PC-3 (cell line): ENCODE measurements around the gene C1orf198. TPM values are rescaled to one million over a fixed set of nuclear protein-coding genes. Genes with fewer than 3 reads are reported as not detected.

Experiments
- ATAC-seq: fragments of 200-7000 bp; cut with Tn5 transposase; 2 replicates; pipeline ENCODE4 v1.9.1; 2020; ENCODE audit warnings: mild to moderate bottlenecking, moderate library complexity
- BruUV-seq: library from RNA; stranded (reverse); fragments of 400-500 nt; replicated peaks from 2 replicates; lab custom pipeline; 2021; lab: Mats Ljungman, UMichigan
- CTCF ChIA-PET: fragments of 300-600 bp; sonication (Branson Sonifier 250); formaldehyde crosslinking; loops from one replicate; lab custom pipeline; 2022; ENCODE audit warnings: antibody characterized with exemption; lab: Charles Lee
- POLR2A ChIA-PET: fragments of 300-600 bp; sonication (Branson Sonifier 250); formaldehyde crosslinking; loops from one replicate; lab custom pipeline; 2022; ENCODE audit warnings: antibody characterized with exemption; ENCODE audit not compliant: unreplicated experiment; lab: Charles Lee
- DNase-seq: peaks from one replicate; pipeline ENCODE4 v3.0.0-alpha.2; 2015
- H2AFZ ChIP-seq: fragments of 300-600 bp; sonication (generic); 2 replicates; pipeline ENCODE4 v1.6.0; 2016; ENCODE audit warnings: antibody characterized with exemption, low read length
- H3F3A ChIP-seq: fragments of 300-600 bp; sonication (generic); one replicate; pipeline ENCODE4 v1.6.0; 2017; ENCODE audit warnings: antibody characterized with exemption, low read length, control low read depth, mild to moderate bottlenecking; ENCODE audit not compliant: unreplicated experiment
- H3K27ac ChIP-seq: fragments of 300-600 bp; sonication (generic); 2 replicates; pipeline ENCODE4 v1.5.1; 2016; ENCODE audit warnings: mild to moderate bottlenecking, low read length
- H3K27me3 ChIP-seq: fragments of 300-600 bp; sonication (generic); 2 replicates; pipeline ENCODE4 v1.6.1; 2016; ENCODE audit warnings: low read length, mixed read lengths
- H3K36me3 ChIP-seq: fragments of 300-600 bp; sonication (generic); 2 replicates; pipeline ENCODE4 v1.6.1; 2016; ENCODE audit warnings: low read depth, mixed run types, low read length, mixed read lengths
- H3K4me1 ChIP-seq: fragments of 300-600 bp; sonication (generic); 2 replicates; pipeline ENCODE4 v1.5.1; 2016; ENCODE audit warnings: low read length; ENCODE audit not compliant: insufficient read depth
- H3K4me2 ChIP-seq: fragments of 300-600 bp; sonication (generic); 2 replicates; pipeline ENCODE4 v1.6.0; 2016; ENCODE audit warnings: low read length
- H3K4me3 ChIP-seq: fragments of 300-600 bp; sonication (generic); 2 replicates; pipeline ENCODE4 v1.5.1; 2016; ENCODE audit warnings: mild to moderate bottlenecking, low read length, mixed read lengths
- H3K79me2 ChIP-seq: fragments of 300-600 bp; sonication (generic); 2 replicates; pipeline ENCODE4 v1.6.1; 2017; ENCODE audit warnings: low read length, mixed read lengths
- H3K9ac ChIP-seq: fragments of 300-600 bp; sonication (generic); 2 replicates; pipeline ENCODE4 v1.6.0; 2016; ENCODE audit warnings: mild to moderate bottlenecking, low read length
- H3K9me2 ChIP-seq: fragments of 300-600 bp; sonication (generic); replicated peaks from 2 replicates; pipeline ENCODE4 v1.6.1; 2016; ENCODE audit warnings: mixed run types, low read length, mixed read lengths
- H3K9me3 ChIP-seq: fragments of 300-600 bp; sonication (generic); 2 replicates; pipeline ENCODE4 v1.6.1; 2016; ENCODE audit warnings: low read length, mixed read lengths
- H4K20me1 ChIP-seq: fragments of 300-600 bp; sonication (generic); 2 replicates; pipeline ENCODE4 v1.6.1; 2016; ENCODE audit warnings: low read length, mixed read lengths
- EZH2 ChIP-seq: fragments of 300-600 bp; sonication (generic); IDR thresholded peaks from one replicate; pipeline ENCODE4 v1.6.1; 2017; ENCODE audit warnings: antibody characterized with exemption, mild to moderate bottlenecking, low read length; ENCODE audit not compliant: unreplicated experiment
- EZH2phosphoT487 ChIP-seq: fragments of 300-600 bp; sonication (generic); IDR thresholded peaks from 2 replicates; pipeline ENCODE4 v1.6.1; 2018; ENCODE audit warnings: mild to moderate bottlenecking, antibody characterized with exemption, low read length, borderline replicate concordance
- intact Hi-C: fragments of 100-400 bp; cut with micrococcal nuclease; formaldehyde crosslinking; loops from 2 replicates; pipeline ENCODE4 v1.9.0; 2023
- total RNA-seq: library from RNA; depleted of rRNA; stranded (reverse); fragments of >200 nt; gene quantifications from 2 replicates; pipeline ENCODE4 v1.2.3, GENCODE V29; 2014
- TF ChIP-seq, protein P1 (sequence below): fragments of 300-600 bp; sonication (generic); conservative IDR thresholded peaks from 2 replicates; pipeline ENCODE4 v1.5.1; 2017; ENCODE audit warnings: antibody characterized with exemption, low read depth, mild to moderate bottlenecking, low read length

Gene C1orf198
- total RNA-seq, 1 experiment from 2014 or later = 24.8 TPM

DNA sequence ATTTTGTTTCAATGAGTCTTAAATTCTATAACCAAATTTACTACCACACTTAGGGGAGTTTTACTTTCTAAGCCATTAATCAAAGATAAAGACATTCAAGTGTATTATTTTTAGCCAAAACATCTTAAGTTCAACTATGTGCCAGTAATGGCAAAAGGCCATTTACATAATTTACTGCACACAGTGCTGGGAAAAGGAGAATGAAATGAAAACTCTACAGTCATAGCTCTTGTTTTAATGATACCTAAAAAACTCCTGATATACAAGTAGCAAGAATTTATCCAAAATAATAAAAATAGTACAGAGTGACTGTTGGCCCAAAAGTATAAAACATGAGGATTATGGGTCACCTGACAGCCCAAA is 42.4 kb upstream of the C1orf198 start:
- no peak for ATAC-seq
- POLR2A ChIA-PET = no interaction called here
- intact Hi-C loops = no loop called here

DNA sequence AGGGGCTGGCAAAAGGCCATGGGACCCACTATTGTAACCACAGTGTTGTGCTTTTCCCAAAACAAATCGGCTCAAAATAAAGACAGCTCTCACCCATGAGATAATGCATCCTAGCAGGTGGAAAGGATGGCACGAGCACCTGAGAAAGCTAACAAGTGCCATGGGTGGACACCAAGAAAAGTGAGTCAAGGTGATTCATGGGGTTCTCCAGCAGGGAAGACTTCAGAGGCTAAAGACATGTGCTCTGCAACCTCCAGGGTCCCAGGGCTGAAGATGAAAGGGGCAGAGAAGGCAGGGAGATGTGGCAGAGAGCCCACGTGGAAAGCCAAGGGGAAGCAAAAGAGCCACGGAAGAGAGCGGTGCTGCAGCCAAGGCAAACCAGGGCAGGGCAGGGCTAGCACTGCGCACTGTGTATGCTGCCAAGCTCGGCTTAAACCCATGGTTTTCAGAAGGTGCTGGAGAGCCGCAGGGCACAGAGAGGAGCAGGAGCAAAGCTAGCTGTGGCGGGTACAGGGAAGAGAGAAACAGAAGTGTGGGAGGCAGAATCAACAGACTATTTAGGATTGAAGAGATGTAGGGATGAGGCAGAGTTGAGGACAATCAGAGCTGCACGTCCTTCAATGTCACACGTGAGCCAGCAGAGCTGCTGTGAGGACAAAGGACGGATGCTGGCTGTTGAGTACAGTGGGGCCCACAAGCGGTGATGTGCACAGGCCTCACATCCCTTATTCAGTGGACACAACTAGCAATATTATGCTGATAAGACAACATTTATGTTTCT is 41.8 kb upstream of the C1orf198 start:
- intact Hi-C loops = no loop called here
- no peaks in the 10 kb centered on the region for H3K4me1 ChIP-seq
- H3K79me2 ChIP-seq = no peaks in the 10 kb centered on the region
- no peaks in the 10 kb centered on the region for H3K9me3 ChIP-seq
- no peak overlapping the region for H3K9ac ChIP-seq
- ATAC-seq = no peak
- H3K4me3 ChIP-seq = no peak overlapping the region
- no peak for DNase-seq
- BruUV-seq = no TSS peak
- H3K27me3 ChIP-seq = no peaks in the 10 kb centered on the region
- TF ChIP-seq, protein P1, sequence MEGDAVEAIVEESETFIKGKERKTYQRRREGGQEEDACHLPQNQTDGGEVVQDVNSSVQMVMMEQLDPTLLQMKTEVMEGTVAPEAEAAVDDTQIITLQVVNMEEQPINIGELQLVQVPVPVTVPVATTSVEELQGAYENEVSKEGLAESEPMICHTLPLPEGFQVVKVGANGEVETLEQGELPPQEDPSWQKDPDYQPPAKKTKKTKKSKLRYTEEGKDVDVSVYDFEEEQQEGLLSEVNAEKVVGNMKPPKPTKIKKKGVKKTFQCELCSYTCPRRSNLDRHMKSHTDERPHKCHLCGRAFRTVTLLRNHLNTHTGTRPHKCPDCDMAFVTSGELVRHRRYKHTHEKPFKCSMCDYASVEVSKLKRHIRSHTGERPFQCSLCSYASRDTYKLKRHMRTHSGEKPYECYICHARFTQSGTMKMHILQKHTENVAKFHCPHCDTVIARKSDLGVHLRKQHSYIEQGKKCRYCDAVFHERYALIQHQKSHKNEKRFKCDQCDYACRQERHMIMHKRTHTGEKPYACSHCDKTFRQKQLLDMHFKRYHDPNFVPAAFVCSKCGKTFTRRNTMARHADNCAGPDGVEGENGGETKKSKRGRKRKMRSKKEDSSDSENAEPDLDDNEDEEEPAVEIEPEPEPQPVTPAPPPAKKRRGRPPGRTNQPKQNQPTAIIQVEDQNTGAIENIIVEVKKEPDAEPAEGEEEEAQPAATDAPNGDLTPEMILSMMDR = no peak
- TF ChIP-seq EZH2 = no peak
- TF ChIP-seq EZH2phosphoT487 = no peak
- H3K9me2 ChIP-seq = no peaks in the 10 kb centered on the region
- no peak overlapping the region for H3K4me2 ChIP-seq
- H2AFZ ChIP-seq = no peak overlapping the region
- H4K20me1 ChIP-seq = no peaks in the 10 kb centered on the region
- H3K36me3 ChIP-seq = peaks cover 8% of the 10 kb centered on the region
- H3K27ac ChIP-seq = no peak overlapping the region
- ChIA-PET CTCF (no interaction called here), POLR2A (no interaction called here)
- no peaks in the 10 kb centered on the region for H3F3A ChIP-seq

More for the DNA sequence above, 42.4 kb upstream of the C1orf198 start:
- H3K4me2 ChIP-seq = no peak overlapping the region
- no TSS peak for BruUV-seq
- H3K27ac ChIP-seq = no peak overlapping the region
- no peak for DNase-seq
- CTCF ChIA-PET = no interaction called here
- no peaks in the 10 kb centered on the region for H3K9me3 ChIP-seq
- no peaks in the 10 kb centered on the region for H3K9me2 ChIP-seq
- no peaks in the 10 kb centered on the region for H3K79me2 ChIP-seq
- no peaks in the 10 kb centered on the region for H3K4me1 ChIP-seq
- no peak overlapping the region for H3K9ac ChIP-seq
- no peak overlapping the region for H3K4me3 ChIP-seq
- TF ChIP-seq EZH2 (no peak), EZH2phosphoT487 (no peak)
- TF ChIP-seq, protein P1 = no peak
- H3F3A ChIP-seq = no peaks in the 10 kb centered on the region
- H3K27me3 ChIP-seq = no peaks in the 10 kb centered on the region
- H2AFZ ChIP-seq = no peak overlapping the region
- H3K36me3 ChIP-seq = peaks cover 8% of the 10 kb centered on the region
- H4K20me1 ChIP-seq = no peaks in the 10 kb centered on the region

DNA sequence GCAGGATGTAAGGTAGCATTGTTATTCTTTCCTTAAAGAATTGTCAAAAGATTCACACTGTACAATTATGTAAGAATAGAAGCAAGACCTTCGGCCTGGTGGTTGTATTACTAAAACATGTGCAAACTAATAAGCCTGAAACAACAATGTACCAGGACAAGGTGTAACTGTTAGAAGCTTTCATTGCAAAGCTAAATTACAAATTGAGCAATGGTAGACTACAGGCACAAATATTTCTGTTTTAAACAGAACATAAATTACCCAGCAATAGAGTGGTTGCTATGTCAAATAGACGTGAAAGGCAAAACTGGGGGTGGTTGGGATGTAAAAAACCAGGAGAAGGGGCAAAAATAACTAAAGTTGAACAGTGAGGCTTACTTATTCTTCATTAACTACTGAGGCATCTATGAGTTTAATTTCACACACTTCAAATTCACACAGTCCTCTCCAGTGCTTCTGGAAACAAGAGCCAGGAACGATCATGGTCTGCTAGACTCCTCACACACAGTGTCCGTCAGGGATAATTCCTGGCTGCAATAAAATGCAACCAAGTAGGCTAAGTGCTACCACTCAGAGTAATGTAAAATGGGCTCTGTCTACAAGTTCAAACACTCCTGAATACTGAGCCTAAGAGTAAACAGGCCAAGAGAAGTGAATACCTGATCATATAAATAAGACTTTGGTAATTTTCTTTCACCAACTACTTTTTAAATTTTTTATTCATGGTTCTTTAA is 39.3 kb upstream of the C1orf198 start:
- Histone ChIP-seq H3K9ac (no peak overlapping the region), H3K36me3 (peaks cover 8% of the 10 kb centered on the region), H3F3A (no peaks in the 10 kb centered on the region), H2AFZ (no peak overlapping the region), H3K27ac (no peak overlapping the region), H3K9me2 (no peaks in the 10 kb centered on the region), H3K27me3 (no peaks in the 10 kb centered on the region), H3K4me2 (no peak overlapping the region), H3K79me2 (no peaks in the 10 kb centered on the region), H3K4me3 (no peak overlapping the region), H3K4me1 (no peaks in the 10 kb centered on the region), H3K9me3 (no peaks in the 10 kb centered on the region), H4K20me1 (no peaks in the 10 kb centered on the region)
- ATAC-seq (no peak), DNase-seq (no peak)
- TF ChIP-seq EZH2 (no peak), EZH2phosphoT487 (no peak)
- TF ChIP-seq, protein P1 = no peak
- intact Hi-C loops = no loop called here
- ChIA-PET CTCF (interaction anchor here (0.6 kb wide), 1 partner anchor 339 kb away, joined by 3 read pairs; no protein-coding TSS in a partner anchor), POLR2A (no interaction called here)
- no TSS peak for BruUV-seq
